Prostate gland (tissue), 2 donors: ENCODE measurements around the gene ACOT8.

Experiments used
- CTCF ChIP-seq, 4 experiments: fragments of 200-600 bp in 2 of 4; fragments of 450-650 bp in 2 of 4; sonication (generic) in 2 of 4; IDR thresholded peaks; 1 replicate in 3 of 4; 2 replicates in 1 of 4; pipeline ENCODE4 v1.5.1; 2016 to 2019; ENCODE audit warnings: antibody characterized with exemption in 4 of 4, mild to moderate bottlenecking in 2 of 4, moderate library complexity in 2 of 4
- POLR2A ChIP-seq: fragments of 450-650 bp; IDR thresholded peaks from one replicate; pipeline ENCODE4 v1.6.1; 2016; ENCODE audit warnings: antibody characterized with exemption, mild to moderate bottlenecking
- POLR2AphosphoS5 ChIP-seq: sonication (generic); formaldehyde crosslinking; IDR thresholded peaks from one replicate; pipeline ENCODE4 v1.6.1; 2017; ENCODE audit warnings: antibody characterized with exemption

- TF ChIP-seq POLR2A, result no peak
- TF ChIP-seq CTCF (IDR thresholded peaks at IDR 0.05), result no peak
- TF ChIP-seq POLR2AphosphoS5, result no peak
Measured at GRCh38 chr20:45841407-45842129, 15.6 kb downstream of the ACOT8 start.
